Bronchial epithelial cell (primary cell): ENCODE measurements around the gene SERGEF. TPM values are rescaled to one million over a fixed set of nuclear protein-coding genes. Genes with fewer than 3 reads are reported as not detected.

Experiments used
- DNase-seq: peaks from one replicate; pipeline ENCODE4 v3.0.0-alpha.2; 2010; ENCODE audit warnings: low read depth
- FAIRE-seq: peaks from 2 replicates; lab custom pipeline; 2011; peaks lifted over from hg19 to GRCh38; lab: Jason Lieb, UNC
- H3K27me3 ChIP-seq: 2 replicates; pipeline ENCODE4 v1.5.1; 2011; ENCODE audit warnings: low read length; ENCODE audit not compliant: control insufficient read depth, insufficient read depth
- H3K36me3 ChIP-seq: 2 replicates; pipeline ENCODE4 v1.5.1; 2011; ENCODE audit warnings: low read length; ENCODE audit not compliant: control insufficient read depth, insufficient read depth
- H3K4me3 ChIP-seq: 2 replicates; pipeline ENCODE4 v1.5.1; 2011; ENCODE audit warnings: mild to moderate bottlenecking, low read depth, low read length, control low read depth
- CTCF ChIP-seq: IDR thresholded peaks from 2 replicates; pipeline ENCODE4 v1.5.1; 2011; ENCODE audit warnings: mild to moderate bottlenecking, moderate library complexity, low read length, control low read depth, inconsistent platforms; ENCODE audit not compliant: insufficient read depth, severe bottlenecking
- total RNA-seq: library from RNA; depleted of rRNA; stranded (reverse); fragments of >200 nt; gene quantifications from 2 replicates; pipeline ENCODE4 v1.2.1, GENCODE V29; 2014

Gene SERGEF
- total RNA-seq, 1 donor from 2014 or later = 29.2 TPM

GRCh38 chr11:17931595-17931994, 81.3 kb downstream of the SERGEF start:
- no peak for FAIRE-seq
- Histone ChIP-seq H3K4me3 (no peak overlapping the region), H3K27me3 (no peaks in the 10 kb centered on the region), H3K36me3 (no peaks in the 10 kb centered on the region)
- DNase-seq = no peak
- TF ChIP-seq CTCF = no peak

- H3K4me3 ChIP-seq = no peak overlapping the region
- DNase-seq = no peak
- no peak for TF ChIP-seq CTCF
- H3K36me3 ChIP-seq = no peaks in the 10 kb centered on the region
- no peak for FAIRE-seq
- H3K27me3 ChIP-seq = no peaks in the 10 kb centered on the region
Measured at GRCh38 chr11:17930544-17931125, 82.2 kb downstream of the SERGEF start.

GRCh38 chr11:17929171-17929570, 83.7 kb downstream of the SERGEF start:
- H3K27me3 ChIP-seq = no peaks in the 10 kb centered on the region
- no peak overlapping the region for H3K4me3 ChIP-seq
- no peak for FAIRE-seq
- no peak for DNase-seq
- TF ChIP-seq CTCF = no peak
- no peaks in the 10 kb centered on the region for H3K36me3 ChIP-seq

- Histone ChIP-seq H3K4me3 (no peak overlapping the region), H3K36me3 (no peaks in the 10 kb centered on the region), H3K27me3 (no peaks in the 10 kb centered on the region)
- no peak for DNase-seq
- FAIRE-seq = no peak
- TF ChIP-seq CTCF = no peak
Measured at GRCh38 chr11:17927681-17928343, 85.0 kb downstream of the SERGEF start.

GRCh38 chr11:17927041-17927440, 85.8 kb downstream of the SERGEF start:
- Histone ChIP-seq H3K27me3 (no peaks in the 10 kb centered on the region), H3K4me3 (no peak overlapping the region), H3K36me3 (no peaks in the 10 kb centered on the region)
- DNase-seq (no peak), FAIRE-seq (no peak)
- TF ChIP-seq CTCF = no peak
